ENCODE data around the gene SARM1. TPM values are rescaled to one million over a fixed set of nuclear protein-coding genes. Genes with fewer than 3 reads are reported as not detected.

SARM1 gene
- total RNA-seq, 5 donors from 2014 or later (not counting 1 experiment from before 2014, with no cell fraction given) = 26.0 to 42.3 (median 37.9) TPM

GRCh38 chr17:28364665-28365363, 6.7 kb upstream of the SARM1 start, which contains the start of gene SEBOX:
TSS of gene SEBOX (minus strand) at chr17:28365199. CDS start at chr17:28365151, 48 bp downstream.
- peaks cover 11 to 44% of the 10 kb centered on the region in 2 donors for H3K36me3 ChIP-seq (ENCODE audit: control insufficient read depth in 2 of 2, extremely low read depth in 1 of 2, insufficient read depth in 1 of 2, low read length in 1 of 2)
- H3K4me3 Mint-ChIP-seq = no peak within 1 kb of the TSS
- no peak within 1 kb of the TSS for H3K27ac Mint-ChIP-seq
- no peaks in the 10 kb centered on the region for H3K4me1 Mint-ChIP-seq
- H3K9me3 Mint-ChIP-seq = no peaks in the 10 kb centered on the region
- 96% methylated on average over 4 of the region's 13 CpGs for WGBS (ENCODE audit: insufficient coverage)
- H3K9me3 ChIP-seq = no peaks in the 10 kb centered on the region
- no peaks in the 10 kb centered on the region for H3K27me3 ChIP-seq (replicated peaks in 1 of 2; ENCODE audit: control insufficient read depth in 2 of 2, extremely low read depth in 1 of 2, insufficient read depth in 2 of 2, low read length in 1 of 2)
- no peak for ATAC-seq (replicated peaks in 1 of 4)
- H3K4me1 ChIP-seq (ENCODE audit: control insufficient read depth in 1 of 2, extremely low read depth in 1 of 2, insufficient read depth in 2 of 2, low read length in 2 of 2) = no peaks in the 10 kb centered on the region
- no peak within 1 kb of the TSS for H3K27ac ChIP-seq (ENCODE audit: low read length)
- ChIA-PET CTCF (no interaction called here), POLR2A (no interaction called here)
- H3K36me3 Mint-ChIP-seq = peaks cover 19% of the 10 kb centered on the region
- no peak within 1 kb of the TSS for H3K4me3 ChIP-seq (ENCODE audit: control insufficient read depth in 1 of 2, extremely low read depth in 1 of 2, low read length in 1 of 2)
- DNase-seq = no peak
- H3K27me3 Mint-ChIP-seq = no peaks in the 10 kb centered on the region

- ATAC-seq (replicated peaks in 1 of 4) = no peak
- WGBS (ENCODE audit: insufficient coverage) = no CpG with 5 or more reads among the region's 3 CpGs
- H3K27me3 ChIP-seq (replicated peaks in 1 of 2; ENCODE audit: control insufficient read depth in 2 of 2, extremely low read depth in 1 of 2, insufficient read depth in 2 of 2, low read length in 1 of 2) = no peaks in the 10 kb centered on the region
- H3K9me3 ChIP-seq = no peaks in the 10 kb centered on the region
- ChIA-PET CTCF (no interaction called here), POLR2A (no interaction called here)
- H3K4me1 ChIP-seq (ENCODE audit: control insufficient read depth in 1 of 2, extremely low read depth in 1 of 2, insufficient read depth in 2 of 2, low read length in 2 of 2) = no peaks in the 10 kb centered on the region
- Mint-ChIP-seq H3K27me3 (no peaks in the 10 kb centered on the region), H3K27ac (no peak overlapping the region), H3K36me3 (peaks cover 16% of the 10 kb centered on the region), H3K9me3 (no peaks in the 10 kb centered on the region), H3K4me1 (no peaks in the 10 kb centered on the region), H3K4me3 (no peak overlapping the region)
- DNase-seq = no peak
- H3K4me3 ChIP-seq (ENCODE audit: control insufficient read depth in 1 of 2, extremely low read depth in 1 of 2, low read length in 1 of 2) = no peak overlapping the region
- H3K27ac ChIP-seq (ENCODE audit: low read length) = no peak overlapping the region
- H3K36me3 ChIP-seq (ENCODE audit: control insufficient read depth in 2 of 2, extremely low read depth in 1 of 2, insufficient read depth in 1 of 2, low read length in 1 of 2) = peaks cover 11 to 38% of the 10 kb centered on the region in 2 donors
These were observed 6.0 kb upstream of the SARM1 start for GRCh38 chr17:28365487-28365886.

GRCh38 chr17:28366605-28367004, 4.9 kb upstream of the SARM1 start:
- DNase-seq = no peak
- ChIA-PET POLR2A (interaction anchor here in 1 of 2 donors (0.7 kb wide), 1 partner anchor 22 kb away, joined by 3 read pairs; no protein-coding TSS in a partner anchor), CTCF (no interaction called here)
- ATAC-seq (replicated peaks in 1 of 4) = no peak
- Mint-ChIP-seq H3K27me3 (no peaks in the 10 kb centered on the region), H3K9me3 (no peaks in the 10 kb centered on the region), H3K27ac (no peak overlapping the region), H3K36me3 (peaks cover 4% of the 10 kb centered on the region), H3K4me1 (peaks cover 4 to 5% (median 4%) of the 10 kb centered on the region in 3 donors), H3K4me3 (no peak overlapping the region)
- Histone ChIP-seq H3K4me3 (ENCODE audit: control insufficient read depth in 1 of 2, extremely low read depth in 1 of 2, low read length in 1 of 2) (no peak overlapping the region), H3K36me3 (ENCODE audit: control insufficient read depth in 2 of 2, extremely low read depth in 1 of 2, insufficient read depth in 1 of 2, low read length in 1 of 2) (peaks cover 4 to 26% of the 10 kb centered on the region in 2 donors), H3K27ac (ENCODE audit: low read length) (no peak overlapping the region), H3K27me3 (replicated peaks in 1 of 2; ENCODE audit: control insufficient read depth in 2 of 2, extremely low read depth in 1 of 2, insufficient read depth in 2 of 2, low read length in 1 of 2) (no peaks in the 10 kb centered on the region), H3K4me1 (ENCODE audit: control insufficient read depth in 1 of 2, extremely low read depth in 1 of 2, insufficient read depth in 2 of 2, low read length in 2 of 2) (peaks cover 0 to 6% of the 10 kb centered on the region in 2 experiments), H3K9me3 (no peaks in the 10 kb centered on the region)
- WGBS (ENCODE audit: insufficient coverage) = no CpG with 5 or more reads among the region's 1 CpG

DNA sequence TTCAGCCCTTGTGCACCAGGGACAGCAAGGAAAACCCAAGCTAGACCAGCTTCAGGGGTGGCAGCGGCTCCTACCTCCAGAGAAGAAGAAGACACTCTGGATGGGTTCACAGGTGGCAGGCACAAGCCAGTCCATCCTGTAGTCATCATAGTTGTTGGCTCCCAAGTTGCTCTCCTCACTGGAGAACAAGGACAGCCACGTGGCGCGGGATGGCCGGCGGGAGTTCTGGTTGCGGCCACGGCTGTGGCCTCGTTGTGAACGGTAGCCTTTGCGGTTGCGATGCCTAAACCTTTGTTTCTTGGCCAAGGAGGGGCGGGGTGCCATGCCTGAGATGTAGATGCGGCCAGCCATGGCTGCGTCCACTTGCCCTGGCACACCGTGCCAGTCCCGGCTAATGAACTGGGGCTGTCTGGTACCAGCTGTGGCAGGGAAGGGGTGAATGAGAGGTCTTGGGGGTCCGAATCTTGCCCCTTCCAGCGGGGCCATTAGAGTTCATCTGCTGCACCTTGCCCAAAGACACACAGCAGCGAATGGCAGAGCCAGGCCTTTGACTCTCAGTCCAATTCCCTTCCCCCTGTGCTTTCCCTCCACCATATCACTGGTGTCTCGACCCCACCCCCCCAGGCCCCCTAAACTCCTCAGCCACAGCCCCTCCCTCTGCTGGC, 3.7 kb upstream of the SARM1 start:
- CTCF ChIA-PET = no interaction called here
- H3K9me3 Mint-ChIP-seq = no peaks in the 10 kb centered on the region
- H3K4me1 Mint-ChIP-seq = peaks cover 6 to 10% (median 10%) of the 10 kb centered on the region in 3 donors
- Histone ChIP-seq H3K36me3 (ENCODE audit: control insufficient read depth in 2 of 2, extremely low read depth in 1 of 2, insufficient read depth in 1 of 2, low read length in 1 of 2) (peaks cover 3 to 16% of the 10 kb centered on the region in 2 donors), H3K27me3 (replicated peaks in 1 of 2; ENCODE audit: control insufficient read depth in 2 of 2, extremely low read depth in 1 of 2, insufficient read depth in 2 of 2, low read length in 1 of 2) (no peaks in the 10 kb centered on the region), H3K4me1 (ENCODE audit: control insufficient read depth in 1 of 2, extremely low read depth in 1 of 2, insufficient read depth in 2 of 2, low read length in 2 of 2) (peaks cover 5 to 16% of the 10 kb centered on the region in 2 experiments), H3K9me3 (no peaks in the 10 kb centered on the region), H3K4me3 (ENCODE audit: control insufficient read depth in 1 of 2, extremely low read depth in 1 of 2, low read length in 1 of 2) (no peak overlapping the region), H3K27ac (ENCODE audit: low read length) (no peak overlapping the region)
- H3K27ac Mint-ChIP-seq = no peak overlapping the region
- H3K4me3 Mint-ChIP-seq = no peak overlapping the region
- ATAC-seq (replicated peaks in 1 of 4) (no peak), DNase-seq (no peak)
- peaks cover 4% of the 10 kb centered on the region for H3K36me3 Mint-ChIP-seq
- 89% methylated on average over 19 of the region's 21 CpGs for WGBS (ENCODE audit: insufficient coverage)
- POLR2A ChIA-PET = no interaction called here
- H3K27me3 Mint-ChIP-seq = no peaks in the 10 kb centered on the region

- CTCF ChIA-PET = no interaction called here
These were observed 3.1 kb upstream of the SARM1 start for GRCh38 chr17:28368306-28368831.

GRCh38 chr17:28368915-28369683, 2.4 kb upstream of the SARM1 start:
- ChIA-PET CTCF (no interaction called here), POLR2A (no interaction called here)
- Histone ChIP-seq H3K27ac (ENCODE audit: low read length) (no peak overlapping the region), H3K27me3 (replicated peaks in 1 of 2; ENCODE audit: control insufficient read depth in 2 of 2, extremely low read depth in 1 of 2, insufficient read depth in 2 of 2, low read length in 1 of 2) (no peaks in the 10 kb centered on the region), H3K4me1 (ENCODE audit: control insufficient read depth in 1 of 2, extremely low read depth in 1 of 2, insufficient read depth in 2 of 2, low read length in 2 of 2) (peaks cover 5 to 21% of the 10 kb centered on the region in 2 experiments), H3K9me3 (no peaks in the 10 kb centered on the region), H3K4me3 (ENCODE audit: control insufficient read depth in 1 of 2, extremely low read depth in 1 of 2, low read length in 1 of 2) (no peak overlapping the region), H3K36me3 (ENCODE audit: control insufficient read depth in 2 of 2, extremely low read depth in 1 of 2, insufficient read depth in 1 of 2, low read length in 1 of 2) (peaks cover under 1 to 3% of the 10 kb centered on the region in 2 donors)
- H3K4me3 Mint-ChIP-seq = peak overlapping the region in 1 of 3 donors; percentile 31
- H3K36me3 Mint-ChIP-seq = no peaks in the 10 kb centered on the region
- DNase-seq (no peak), ATAC-seq (replicated peaks in 1 of 4) (no peak)
- H3K27me3 Mint-ChIP-seq = no peaks in the 10 kb centered on the region
- H3K9me3 Mint-ChIP-seq = no peaks in the 10 kb centered on the region
- H3K4me1 Mint-ChIP-seq = peaks cover 17 to 19% (median 19%) of the 10 kb centered on the region in 3 donors
- 94% methylated on average over 14 of the region's 23 CpGs for WGBS (ENCODE audit: insufficient coverage)
- H3K27ac Mint-ChIP-seq = no peak overlapping the region

More at GRCh38 chr17:28368306-28368831, 3.1 kb upstream of the SARM1 start:
- no peaks in the 10 kb centered on the region for H3K9me3 Mint-ChIP-seq
- no peak overlapping the region for H3K27ac Mint-ChIP-seq
- peaks cover 12 to 16% (median 16%) of the 10 kb centered on the region in 3 donors for H3K4me1 Mint-ChIP-seq
- peaks cover 3% of the 10 kb centered on the region for H3K36me3 Mint-ChIP-seq
- peaks cover 3 to 11% of the 10 kb centered on the region in 2 donors for H3K36me3 ChIP-seq (ENCODE audit: control insufficient read depth in 2 of 2, extremely low read depth in 1 of 2, insufficient read depth in 1 of 2, low read length in 1 of 2)
- DNase-seq (no peak), ATAC-seq (replicated peaks in 1 of 4) (no peak)
- H3K27me3 ChIP-seq (replicated peaks in 1 of 2; ENCODE audit: control insufficient read depth in 2 of 2, extremely low read depth in 1 of 2, insufficient read depth in 2 of 2, low read length in 1 of 2) = no peaks in the 10 kb centered on the region
- no peaks in the 10 kb centered on the region for H3K27me3 Mint-ChIP-seq
- 88% methylated on average over 4 of the region's 5 CpGs for WGBS (ENCODE audit: insufficient coverage)
- H3K9me3 ChIP-seq = no peaks in the 10 kb centered on the region
- H3K4me3 ChIP-seq (ENCODE audit: control insufficient read depth in 1 of 2, extremely low read depth in 1 of 2, low read length in 1 of 2) = no peak overlapping the region
- no peak overlapping the region for H3K27ac ChIP-seq (ENCODE audit: low read length)
- POLR2A ChIA-PET = no interaction called here
- H3K4me1 ChIP-seq (ENCODE audit: control insufficient read depth in 1 of 2, extremely low read depth in 1 of 2, insufficient read depth in 2 of 2, low read length in 2 of 2) = peaks cover 5 to 21% of the 10 kb centered on the region in 2 experiments
- no peak overlapping the region for H3K4me3 Mint-ChIP-seq

All from T-cell (primary cell).